CD1c-positive myeloid dendritic cell (primary cell): Measurements from ENCODE around the gene GRPEL2.
"Not testable (repeated sequence)": the region's sequence is repeated elsewhere in the genome, so short reads cannot be mapped to it uniquely, and the experiment has no call there.

Experiments used
- DNase-seq: peaks from one replicate; pipeline ENCODE4 v3.0.0-alpha.2; 2016; ENCODE audit errors: extremely low spot score

The GRPEL2 gene

GRCh38 chr5:149376711-149377447 is 31.6 kb downstream of the GRPEL2 start:
- DNase-seq = no peak

GRCh38 chr5:149378241-149378820 is 33.0 kb downstream of the GRPEL2 start:
- no peak for DNase-seq

GRCh38 chr5:149379177-149379761 is 34.0 kb downstream of the GRPEL2 start, which contains the start of gene IL17B:
IL17B (minus strand) TSS chr5:149379292; CDS start chr5:149379225, 67 bp downstream.
- no peak for DNase-seq

- no peak for DNase-seq
Measured at GRCh38 chr5:149379818-149380374, 34.6 kb downstream of the GRPEL2 start.

GRCh38 chr5:149380466-149381121 is 35.3 kb downstream of the GRPEL2 start:
- DNase-seq = no peak

- no peak for DNase-seq
Measured at GRCh38 chr5:149381261-149381985, 36.1 kb downstream of the GRPEL2 start.

GRCh38 chr5:149381986-149382338 is 36.7 kb downstream of the GRPEL2 start:
- DNase-seq = peak; percentile 66

GRCh38 chr5:149382517-149383220 is 37.4 kb downstream of the GRPEL2 start:
- no peak for DNase-seq

- DNase-seq = no peak
Measured at GRCh38 chr5:149383399-149383798, 38.1 kb downstream of the GRPEL2 start.

GRCh38 chr5:149386166-149386565 is 40.9 kb downstream of the GRPEL2 start:
- no peak for DNase-seq

- no peak for DNase-seq
Measured at GRCh38 chr5:149387081-149387631, 41.9 kb downstream of the GRPEL2 start.

GRCh38 chr5:149387982-149388381 is 42.7 kb downstream of the GRPEL2 start:
- no peak for DNase-seq

- DNase-seq = no peak
Measured at GRCh38 chr5:149388498-149389190, 43.3 kb downstream of the GRPEL2 start.

- no peak for DNase-seq
Measured at GRCh38 chr5:149389552-149390495, 44.5 kb downstream of the GRPEL2 start.

- not testable (repeated sequence) for DNase-seq
Measured at GRCh38 chr5:149391076-149391475, 45.8 kb downstream of the GRPEL2 start.

- DNase-seq = no peak
Measured at GRCh38 chr5:149391524-149391923, 46.2 kb downstream of the GRPEL2 start.

GRCh38 chr5:149392718-149393117 is 47.4 kb downstream of the GRPEL2 start:
- no peak for DNase-seq

GRCh38 chr5:149394996-149395395 is 49.7 kb downstream of the GRPEL2 start:
- DNase-seq = not testable (repeated sequence)

- DNase-seq = no peak
Measured at GRCh38 chr5:149397530-149397929, 52.2 kb downstream of the GRPEL2 start.
